ENCODE measurements around the gene CHTOP.
"Not testable (repeated sequence)": the region's sequence is repeated elsewhere in the genome, so short reads cannot be mapped to it uniquely, and the experiment has no call there.

Gene CHTOP

DNA sequence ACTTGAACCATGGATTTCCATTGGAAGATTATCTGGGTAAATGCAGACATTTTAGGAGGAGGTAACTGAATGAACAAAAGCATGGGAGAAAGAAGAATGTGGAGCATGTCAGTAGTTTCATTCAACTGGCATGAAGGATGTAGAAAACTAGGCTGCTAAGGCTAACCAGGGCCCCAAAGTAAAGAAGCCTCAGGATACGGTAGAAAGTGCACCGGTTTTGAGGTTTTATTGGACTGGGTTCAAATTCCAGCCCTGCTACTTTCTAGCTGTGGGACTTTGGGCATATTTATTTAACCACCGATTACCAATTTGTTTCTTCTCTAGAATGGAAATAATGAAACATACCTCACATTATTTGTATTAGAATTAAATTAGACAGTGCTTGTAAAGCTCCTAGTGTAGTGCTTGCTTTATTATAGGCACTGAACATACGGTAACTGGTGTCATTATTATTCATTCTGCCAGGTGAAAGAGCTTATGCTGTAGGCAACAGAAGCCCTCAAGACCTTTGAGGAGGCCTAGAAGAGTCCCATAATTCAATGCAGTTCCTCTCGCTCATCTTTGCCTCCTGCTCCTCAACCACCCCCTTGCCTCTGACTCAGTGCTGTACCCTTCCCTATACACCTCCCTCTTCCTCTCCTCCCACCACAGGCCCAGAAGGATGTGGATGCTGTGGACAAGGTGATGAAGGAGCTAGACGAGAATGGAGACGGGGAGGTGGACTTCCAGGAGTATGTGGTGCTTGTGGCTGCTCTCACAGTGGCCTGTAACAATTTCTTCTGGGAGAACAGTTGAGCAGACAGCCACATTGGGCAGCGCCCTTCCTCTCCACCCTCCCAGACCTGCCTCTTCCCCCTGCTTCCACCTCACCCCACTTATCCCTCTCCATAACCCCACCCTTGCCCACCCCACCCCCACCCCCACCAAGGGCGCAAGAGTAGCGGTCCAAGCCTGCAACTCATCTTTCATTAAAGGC is 2.5 kb upstream of the CHTOP start:
- in situ Hi-C loops (cut with MboI; ENCODE audit: low sequenced_read_pairs), result no loop called here

DNA sequence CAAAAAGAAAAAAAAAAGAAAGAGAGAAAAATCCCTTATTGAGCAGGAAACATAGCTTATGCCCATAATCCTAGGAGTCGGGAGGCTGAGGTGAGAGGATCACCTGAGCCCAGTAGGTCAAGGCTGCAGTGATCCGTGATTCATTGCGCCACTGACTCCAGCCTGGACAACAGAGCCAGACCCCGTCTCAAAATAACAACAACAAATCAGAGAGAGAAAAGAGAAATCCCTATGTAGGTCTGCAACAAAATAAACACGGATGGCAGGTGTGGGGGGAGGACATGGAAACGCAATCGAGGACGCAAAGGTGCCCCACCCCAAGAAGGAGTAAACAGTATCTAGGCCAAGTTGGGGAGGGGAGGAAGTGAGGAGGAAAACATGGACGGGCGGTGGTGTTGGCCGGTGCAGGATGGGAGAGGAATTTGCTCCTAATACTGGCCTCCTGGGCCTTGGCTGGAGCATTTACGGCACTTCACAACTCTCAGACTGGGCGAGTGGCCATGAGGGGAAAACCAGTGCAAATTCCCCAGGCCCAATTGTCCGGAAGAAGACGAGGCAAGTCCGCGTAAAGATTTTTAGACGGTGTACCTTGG is 609 bp upstream of the CHTOP start:
- in situ Hi-C loops (cut with MboI; ENCODE audit: low sequenced_read_pairs), result no loop called here

DNA sequence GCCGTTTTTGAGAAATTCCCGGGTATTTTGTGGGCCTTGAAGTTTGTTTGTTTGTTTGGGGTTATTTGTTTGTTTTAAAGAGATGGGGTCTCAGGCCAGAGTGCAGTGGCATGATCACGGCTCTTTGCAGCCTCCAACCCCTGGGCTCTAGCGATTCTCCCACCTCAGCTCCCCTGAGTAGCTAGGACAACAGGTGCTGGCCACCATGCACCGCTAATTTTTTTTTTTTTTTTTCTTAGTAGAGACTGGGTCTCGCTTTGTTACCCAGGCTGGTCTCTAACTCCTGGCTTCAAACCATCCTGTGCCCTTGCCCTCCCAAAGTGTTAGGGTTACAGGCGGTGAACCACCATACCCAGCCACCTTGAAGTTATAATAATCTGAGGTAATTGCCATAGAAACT is 2.0 kb downstream of the CHTOP start:
- in situ Hi-C loops (cut with MboI; ENCODE audit: low sequenced_read_pairs), result no loop called here

DNA sequence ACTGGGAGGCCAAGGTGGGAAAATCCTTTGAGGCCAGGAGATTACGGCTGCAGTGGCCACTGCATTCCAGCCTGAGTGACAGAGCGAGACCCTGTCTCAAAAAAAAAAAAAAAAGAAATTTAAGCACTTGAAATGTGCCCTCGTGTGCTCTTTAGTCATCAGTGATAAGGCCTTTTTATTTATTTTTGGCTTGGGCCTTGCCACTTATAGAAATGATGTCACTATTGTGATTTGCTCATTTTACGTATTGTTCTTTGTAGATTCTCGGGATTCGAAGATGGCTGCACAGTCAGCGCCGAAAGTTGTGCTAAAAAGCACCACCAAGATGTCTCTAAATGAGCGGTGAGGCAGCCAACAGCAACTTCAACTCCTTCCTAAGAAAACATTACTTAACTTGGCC is 2.4 kb downstream of the CHTOP start:
- in situ Hi-C loops (cut with MboI; ENCODE audit: low sequenced_read_pairs), result no loop called here

DNA sequence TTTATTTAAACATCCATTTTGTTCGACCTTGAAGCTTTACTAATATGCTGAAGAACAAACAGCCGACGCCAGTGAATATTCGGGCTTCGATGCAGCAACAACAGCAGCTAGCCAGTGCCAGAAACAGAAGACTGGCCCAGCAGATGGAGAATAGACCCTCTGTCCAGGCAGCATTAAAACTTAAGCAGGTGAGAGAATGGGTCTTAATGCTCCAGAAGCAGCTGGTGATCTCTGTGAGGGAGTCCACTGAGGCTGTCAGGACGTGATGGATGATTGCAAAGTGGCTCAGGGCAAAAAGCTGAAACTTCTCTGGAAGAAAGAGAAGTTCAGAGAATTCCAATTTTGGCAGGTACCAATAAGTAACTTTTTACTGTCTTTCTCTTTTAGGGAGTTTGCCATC is 4.4 kb downstream of the CHTOP start:
- in situ Hi-C loops (cut with MboI; ENCODE audit: low sequenced_read_pairs), result no loop called here

DNA sequence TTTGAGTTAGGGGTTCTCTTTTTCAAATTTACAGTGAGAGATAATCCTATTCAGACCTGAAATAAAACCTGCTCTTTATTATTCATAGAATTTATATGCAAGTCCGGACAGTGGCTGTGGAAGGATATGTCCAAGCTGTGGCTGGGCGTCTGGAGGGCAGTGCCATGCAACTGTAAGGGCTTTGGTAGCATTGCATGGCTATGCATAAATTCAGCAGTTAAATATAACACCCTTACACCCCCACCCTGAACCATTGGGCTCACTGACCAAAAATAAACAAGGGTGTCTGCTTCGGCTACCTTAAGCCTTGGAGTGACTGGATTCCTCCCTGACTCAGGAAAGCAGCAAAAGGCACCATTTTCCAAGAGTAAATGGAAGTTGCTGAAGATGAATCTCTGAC is 5.4 kb downstream of the CHTOP start:
- in situ Hi-C loops (cut with MboI; ENCODE audit: low sequenced_read_pairs), result no loop called here

DNA sequence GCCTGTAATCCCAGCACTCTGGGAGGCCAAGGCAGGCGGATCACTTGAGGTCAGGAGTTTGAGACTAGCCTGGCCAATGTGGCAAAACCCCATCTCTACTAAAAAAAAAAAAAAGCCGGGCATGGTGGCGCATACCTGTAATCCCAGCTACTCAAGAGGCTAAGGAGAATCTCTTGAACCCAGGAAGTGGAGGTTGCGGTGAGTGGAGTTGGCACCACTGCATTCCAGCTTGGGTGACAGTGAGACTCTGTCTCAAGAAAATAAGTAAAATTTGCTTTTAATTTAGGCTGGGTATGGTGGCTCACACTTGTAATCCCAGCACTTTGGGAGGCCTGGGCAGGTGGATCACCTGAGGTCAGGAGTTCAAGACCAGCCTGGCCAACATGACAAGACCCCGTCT is 6.3 kb downstream of the CHTOP start:
- in situ Hi-C loops (cut with MboI; ENCODE audit: low sequenced_read_pairs), result not testable (repeated sequence)

DNA sequence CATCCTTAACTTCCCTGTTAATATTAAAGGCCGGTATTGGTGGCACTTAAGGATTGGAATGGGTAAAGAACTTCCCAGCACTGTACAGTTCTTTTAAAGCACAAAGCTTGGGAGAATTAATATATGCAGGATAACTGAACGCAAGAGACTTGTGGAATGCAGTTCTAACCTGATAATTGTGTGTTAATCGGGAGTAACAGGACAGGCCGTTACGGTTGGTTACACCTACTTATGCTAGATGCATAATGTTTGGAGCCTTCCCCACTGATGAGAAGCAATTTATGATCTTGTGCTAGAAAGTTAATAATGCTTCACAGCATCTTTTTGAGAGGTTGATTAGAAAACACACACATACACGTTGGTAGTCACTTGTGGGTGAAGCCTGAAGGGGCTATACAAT is 7.0 kb downstream of the CHTOP start:
- in situ Hi-C loops (cut with MboI; ENCODE audit: low sequenced_read_pairs), result no loop called here

DNA sequence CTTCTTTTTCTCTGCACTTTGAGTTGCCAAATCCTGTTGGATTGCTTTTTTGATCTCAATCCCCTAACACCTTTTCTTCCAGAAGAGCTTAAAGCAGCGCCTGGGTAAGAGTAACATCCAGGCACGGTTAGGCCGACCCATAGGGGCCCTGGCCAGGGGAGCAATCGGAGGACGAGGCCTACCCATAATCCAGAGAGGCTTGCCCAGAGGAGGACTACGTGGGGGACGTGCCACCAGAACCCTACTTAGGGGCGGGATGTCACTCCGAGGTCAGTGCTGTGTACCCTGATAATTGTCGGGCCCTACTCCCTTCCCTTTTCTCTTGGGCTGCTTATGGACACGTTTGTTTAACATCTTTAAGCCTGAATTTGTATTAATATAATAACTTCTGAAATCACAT is 8.3 kb downstream of the CHTOP start:
- in situ Hi-C loops (cut with MboI; ENCODE audit: low sequenced_read_pairs), result no loop called here

DNA sequence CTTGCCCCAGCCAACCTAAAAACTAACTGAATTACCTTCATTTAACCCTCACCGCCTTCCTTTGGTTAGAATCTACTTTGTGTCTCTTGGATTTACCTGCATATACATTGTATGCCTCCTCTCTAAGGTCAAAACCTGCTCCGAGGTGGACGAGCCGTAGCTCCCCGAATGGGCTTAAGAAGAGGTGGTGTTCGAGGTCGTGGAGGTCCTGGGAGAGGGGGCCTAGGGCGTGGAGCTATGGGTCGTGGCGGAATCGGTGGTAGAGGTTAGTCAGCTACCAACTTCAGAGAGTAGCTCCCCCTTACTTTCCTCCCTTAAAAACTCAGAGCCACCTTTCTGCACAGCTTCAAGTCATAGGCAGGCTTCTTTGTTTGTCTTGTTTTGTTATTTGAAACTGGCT is 9.2 kb downstream of the CHTOP start:
- in situ Hi-C loops (cut with MboI; ENCODE audit: low sequenced_read_pairs), result no loop called here

DNA sequence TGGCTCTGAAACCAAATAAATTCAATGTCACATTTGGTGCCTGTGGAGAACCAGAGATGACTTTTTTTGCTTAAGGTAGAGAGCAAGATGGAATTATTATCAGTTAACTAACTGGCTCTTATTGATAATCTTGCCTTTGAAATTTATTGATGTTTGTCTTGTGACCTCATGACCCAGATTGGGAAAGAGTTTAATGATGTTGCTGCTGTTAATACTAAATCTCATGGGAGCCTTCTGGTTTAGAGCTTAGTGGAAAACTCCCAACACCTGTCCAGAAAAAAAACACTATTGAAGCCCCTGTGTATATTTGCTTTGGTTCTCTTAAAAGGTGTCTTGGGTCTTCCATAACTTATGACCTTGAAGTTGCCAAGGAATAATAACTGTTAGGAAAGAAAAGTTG is 9.9 kb downstream of the CHTOP start:
- in situ Hi-C loops (cut with MboI; ENCODE audit: low sequenced_read_pairs), result no loop called here

DNA sequence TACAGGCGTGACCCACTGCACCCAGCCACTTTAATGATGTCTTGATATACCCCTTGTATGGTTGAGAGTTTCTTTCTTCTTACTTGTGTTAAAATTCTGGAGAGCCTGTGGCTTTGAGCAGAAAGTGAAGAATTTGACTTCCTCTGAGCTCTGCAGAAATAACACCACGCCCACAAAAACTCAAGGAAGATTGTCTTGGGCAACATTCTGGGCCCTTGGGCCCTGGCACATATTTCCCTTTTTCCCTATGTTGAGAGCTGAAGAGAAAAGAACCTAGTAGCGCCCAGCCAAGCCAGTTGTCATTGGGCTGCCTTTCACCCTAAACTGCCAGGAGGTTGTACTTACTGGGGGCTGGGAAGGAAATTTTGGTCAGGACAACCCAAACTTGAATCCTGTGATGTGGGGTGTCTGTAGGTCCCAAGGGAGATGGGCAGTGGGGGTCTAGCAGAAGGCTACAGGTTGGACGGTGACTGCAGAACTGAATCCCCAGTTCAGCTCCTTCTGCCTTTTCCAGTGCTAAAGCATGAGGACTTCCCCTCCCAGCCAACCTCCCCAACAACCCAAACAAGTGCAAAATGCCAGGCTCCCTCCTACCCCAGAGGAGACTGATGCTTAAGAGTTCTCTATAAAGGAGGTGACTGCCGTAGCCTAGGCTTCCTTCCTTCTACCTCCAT is 12.9 kb downstream of the CHTOP start:
- in situ Hi-C loops (cut with MboI; ENCODE audit: low sequenced_read_pairs), result no loop called here

DNA sequence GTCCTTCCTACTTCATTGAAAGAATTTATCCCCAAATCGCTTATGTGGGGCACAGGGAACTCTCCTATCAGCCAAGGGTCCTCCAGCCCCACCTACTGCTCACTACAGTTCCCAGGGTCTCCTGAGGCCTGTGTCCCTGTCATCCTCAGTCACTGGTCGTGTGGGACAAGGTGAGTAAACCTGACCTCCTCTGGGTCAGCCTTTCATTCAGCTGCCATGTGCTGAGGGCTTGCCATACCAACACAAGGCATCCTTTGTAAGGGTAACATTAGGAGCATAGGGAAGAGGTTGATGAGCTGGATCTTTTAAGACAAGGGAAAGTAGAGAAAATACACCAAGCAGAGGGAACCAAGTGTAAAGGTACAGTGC is 13.5 kb downstream of the CHTOP start:
- in situ Hi-C loops (cut with MboI; ENCODE audit: low sequenced_read_pairs), result no loop called here

DNA sequence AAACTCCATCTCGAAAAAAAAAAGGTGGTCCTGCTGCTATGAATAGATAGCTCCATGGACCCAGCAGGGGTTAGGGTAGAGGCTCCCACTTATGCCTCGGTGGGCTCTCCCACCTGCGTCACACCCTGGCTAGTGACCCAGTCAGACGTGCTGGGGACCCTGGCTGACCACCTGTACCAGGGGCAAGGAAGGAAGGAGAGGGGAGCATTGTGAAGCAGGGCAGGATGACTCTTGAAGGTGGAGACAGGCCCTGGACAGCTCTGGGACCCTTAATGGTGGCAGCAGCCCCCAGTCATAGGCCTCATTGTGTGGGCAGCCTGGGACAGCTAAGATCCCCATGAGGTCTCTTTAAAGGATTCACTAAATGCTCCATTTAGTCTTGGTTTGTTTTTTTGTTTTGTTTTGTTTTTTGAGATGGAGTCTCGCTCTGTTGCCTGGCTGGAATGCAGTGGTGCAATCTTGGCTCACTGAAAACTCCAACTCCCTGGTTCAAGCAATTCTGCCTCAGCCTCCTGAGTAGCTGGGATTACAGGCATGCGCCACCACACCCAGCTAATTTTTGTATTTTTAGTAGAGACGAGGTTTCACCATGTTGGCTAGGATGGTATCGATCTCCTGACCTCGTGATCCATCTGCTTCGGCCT is 14.3 kb downstream of the CHTOP start:
- in situ Hi-C loops (cut with MboI; ENCODE audit: low sequenced_read_pairs), result no loop called here

DNA sequence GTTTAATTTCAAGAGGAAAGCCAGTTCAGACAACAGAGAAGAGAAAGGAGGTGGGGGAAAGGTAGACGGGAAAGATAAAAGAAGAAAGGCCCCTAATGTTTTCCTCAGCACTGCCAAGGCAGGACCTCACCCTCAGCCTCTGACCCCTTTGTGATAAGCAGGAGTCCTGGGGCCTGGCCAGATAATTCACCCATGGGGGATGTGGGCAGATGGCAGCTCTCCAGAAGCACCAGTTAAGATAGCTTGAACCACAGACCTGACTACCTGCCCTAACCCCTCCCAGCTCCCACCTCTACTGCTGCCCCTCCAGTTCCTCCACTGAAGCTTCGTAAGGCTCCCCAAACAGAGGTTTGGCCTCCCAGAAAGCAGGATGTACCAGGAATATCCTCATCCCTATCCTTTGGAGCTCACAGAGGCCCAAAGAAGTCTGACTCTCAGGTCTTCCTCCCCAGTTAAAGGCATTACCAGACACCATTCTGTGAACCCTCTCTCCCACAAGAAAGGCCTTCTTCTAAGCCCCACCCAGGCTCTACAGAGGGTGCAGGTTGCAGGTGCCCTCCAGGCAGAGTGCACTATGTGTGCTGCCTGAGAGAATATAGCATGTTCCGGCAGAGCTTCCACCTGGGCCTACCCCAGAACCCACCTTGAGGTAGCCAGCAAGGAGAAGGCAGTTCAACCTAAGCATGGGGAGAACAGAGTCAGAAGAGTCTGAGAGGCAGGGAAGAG is 15.4 kb downstream of the CHTOP start:
- in situ Hi-C loops (cut with MboI; ENCODE audit: low sequenced_read_pairs), result no loop called here

DNA sequence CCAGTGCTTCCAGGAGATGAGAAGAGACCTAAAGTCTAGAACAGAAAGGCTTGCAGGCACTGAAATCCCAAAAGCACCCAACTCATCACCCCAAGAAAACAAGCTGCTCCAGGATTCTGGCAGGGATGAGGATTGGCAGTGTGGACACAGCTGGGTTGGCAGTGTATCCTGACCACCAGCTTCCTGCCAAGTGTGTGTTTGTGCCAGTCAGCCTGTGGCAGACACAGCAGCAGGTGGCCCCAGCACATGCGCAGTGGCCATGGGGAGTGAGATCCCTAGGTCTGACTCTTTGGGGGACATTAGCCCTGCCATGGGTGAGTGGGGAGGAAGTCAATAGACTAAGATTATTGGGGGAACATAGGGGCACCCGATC is 16.0 kb downstream of the CHTOP start:
- in situ Hi-C loops (cut with MboI; ENCODE audit: low sequenced_read_pairs), result loop anchor here (25.0 kb wide), 1 partner anchor 337 kb away; the partner anchor contains the start of genes JTB, RAB13 and RPS27

DNA sequence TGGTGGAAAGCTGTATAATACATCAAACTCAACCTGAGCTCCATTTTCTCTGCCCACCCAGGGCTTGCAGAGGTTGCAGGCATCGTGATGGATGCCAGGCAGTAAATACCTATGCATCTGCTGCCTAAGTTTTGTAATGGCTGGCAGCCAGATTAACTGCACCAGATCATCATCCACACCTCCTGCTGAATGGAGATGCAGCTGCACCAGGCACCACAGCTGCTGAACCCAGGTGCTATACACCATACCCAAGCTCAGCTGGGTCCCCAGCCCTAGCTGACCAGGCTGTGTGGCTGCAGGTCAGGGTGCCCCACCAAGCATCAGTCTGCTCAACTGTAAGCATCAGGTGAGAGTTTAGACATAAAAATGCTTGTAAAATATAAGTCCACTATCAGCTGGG is 17.9 kb downstream of the CHTOP start:
- in situ Hi-C loops (cut with MboI; ENCODE audit: low sequenced_read_pairs), result loop anchor here (25.0 kb wide), 1 partner anchor 336 kb away; the partner anchor contains the start of genes JTB, RAB13 and RPS27

DNA sequence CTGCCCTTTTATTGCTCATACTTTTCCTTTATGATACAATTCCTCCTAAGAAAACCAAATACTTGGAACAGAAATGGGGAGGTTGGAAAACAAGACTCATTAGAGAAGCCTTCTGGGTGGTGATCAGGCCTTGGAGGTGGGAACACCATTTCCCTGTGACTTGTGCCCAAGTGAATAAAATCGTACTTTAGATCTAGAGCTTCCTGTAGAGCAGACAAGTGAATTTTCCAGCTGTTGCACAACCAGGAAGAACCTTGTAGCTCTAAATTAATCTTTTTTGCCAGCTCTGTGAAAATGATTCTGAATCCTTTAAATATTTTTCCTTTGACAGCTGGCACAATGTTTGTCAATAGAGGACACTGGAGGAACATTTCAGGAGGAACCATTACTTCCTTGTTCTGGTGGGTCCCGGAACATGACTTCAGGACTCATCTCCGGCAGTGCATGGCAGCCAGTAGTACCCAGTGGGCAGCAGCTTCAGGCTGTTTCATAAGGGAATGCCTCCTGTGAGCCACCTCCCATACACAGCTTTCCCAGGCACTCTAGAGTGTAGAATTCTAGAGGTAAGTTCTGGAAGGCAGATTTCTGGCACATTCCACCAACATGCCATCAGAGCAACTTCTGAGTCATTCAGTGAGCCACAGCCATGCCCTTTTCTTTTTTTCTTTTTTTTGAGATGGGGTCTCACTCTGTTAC is 19.1 kb downstream of the CHTOP start:
- in situ Hi-C loops (cut with MboI; ENCODE audit: low sequenced_read_pairs), result loop anchor here (25.0 kb wide), 1 partner anchor 334 kb away; the partner anchor contains the start of genes JTB, RAB13 and RPS27

DNA sequence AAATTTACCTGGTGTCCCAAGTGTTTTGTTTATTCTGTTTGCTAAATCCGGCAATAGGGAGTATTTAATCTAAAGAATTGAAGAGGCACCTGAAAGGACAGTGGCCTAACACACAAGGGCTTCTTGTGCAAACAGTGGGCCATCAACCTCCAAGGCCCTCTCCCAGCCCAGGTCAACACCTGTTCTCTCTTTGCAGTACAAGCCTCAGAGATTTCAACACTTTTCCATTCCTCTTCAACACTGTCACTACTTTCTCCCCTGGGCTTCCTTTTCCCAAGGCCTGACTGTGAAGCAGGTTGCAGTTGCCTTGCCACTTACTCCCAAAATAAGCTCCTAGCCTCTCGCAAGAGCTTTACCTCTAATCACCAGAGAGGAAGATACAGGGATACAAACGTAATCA is 21.5 kb downstream of the CHTOP start:
- in situ Hi-C loops (cut with MboI; ENCODE audit: low sequenced_read_pairs), result loop anchor here (25.0 kb wide), 1 partner anchor 332 kb away; the partner anchor contains the start of genes JTB, RAB13 and RPS27
